ENCODE results near the gene SCAMP4.
"Not testable (repeated sequence)": the region's sequence is repeated elsewhere in the genome, so short reads cannot be mapped to it uniquely, and the experiment has no call there.

SCAMP4 gene

GRCh38 chr19:1883784-1884183, 21.4 kb upstream of the SCAMP4 start:
- DNase-seq: peak; percentile 23

GRCh38 chr19:1884291-1884718, 20.9 kb upstream of the SCAMP4 start:
- DNase-seq: peak; percentile 30

GRCh38 chr19:1884719-1885334, 20.4 kb upstream of the SCAMP4 start:
- DNase-seq: peak; percentile 31

- DNase-seq: peak; percentile 96
These were observed 19.6 kb upstream of the SCAMP4 start, which contains the start of gene ABHD17A for GRCh38 chr19:1885398-1886119. ABHD17A (minus strand) TSS chr19:1885496; CDS start chr19:1881566, 3,930 bp downstream.

GRCh38 chr19:1886360-1886759, 18.8 kb upstream of the SCAMP4 start:
- DNase-seq: not testable (repeated sequence)

GRCh38 chr19:1888385-1888784, 16.8 kb upstream of the SCAMP4 start:
- DNase-seq: no peak

GRCh38 chr19:1889907-1890306, 15.3 kb upstream of the SCAMP4 start:
- no peak for DNase-seq

GRCh38 chr19:1893791-1894190, 11.4 kb upstream of the SCAMP4 start:
- DNase-seq: peak; percentile 26

GRCh38 chr19:1896508-1896907, 8.7 kb upstream of the SCAMP4 start:
- peak; percentile 21 for DNase-seq

GRCh38 chr19:1901940-1902404, 3.2 kb upstream of the SCAMP4 start:
- peak; percentile 23 for DNase-seq

GRCh38 chr19:1902923-1903322, 2.3 kb upstream of the SCAMP4 start:
- DNase-seq: no peak

- DNase-seq: no peak
These were observed 414 bp upstream of the SCAMP4 start for GRCh38 chr19:1904860-1905109.

- DNase-seq: no peak
These were observed 720 bp downstream of the SCAMP4 start for GRCh38 chr19:1905863-1906375.

- no peak for DNase-seq
These were observed 1.9 kb downstream of the SCAMP4 start for GRCh38 chr19:1906985-1907562.

- no peak for DNase-seq
These were observed 2.6 kb downstream of the SCAMP4 start for GRCh38 chr19:1907563-1908363.

GRCh38 chr19:1908364-1908678, 3.1 kb downstream of the SCAMP4 start:
- DNase-seq: no peak

GRCh38 chr19:1909761-1910080, 4.5 kb downstream of the SCAMP4 start:
- DNase-seq: no peak

- no peak for DNase-seq
These were observed 5.0 kb downstream of the SCAMP4 start for GRCh38 chr19:1910177-1910576.

- DNase-seq: no peak
These were observed 5.9 kb downstream of the SCAMP4 start for GRCh38 chr19:1911098-1911497.

GRCh38 chr19:1911995-1912394, 6.8 kb downstream of the SCAMP4 start:
- DNase-seq: no peak

GRCh38 chr19:1912760-1913505, 7.7 kb downstream of the SCAMP4 start:
- DNase-seq: no peak

GRCh38 chr19:1913781-1914577, 8.8 kb downstream of the SCAMP4 start:
- no peak for DNase-seq
